Medulla oblongata (tissue), 1 donor: ENCODE measurements around the gene BNIP3.
A peak's percentile ranks its signal among the peaks of the same experiment; 100 is the strongest.

ENCODE experiments used
- DNase-seq: peaks from one replicate; pipeline ENCODE4 v3.0.0-alpha.2; 2015; ENCODE audit errors: extremely low spot score

Gene BNIP3

GRCh38 chr10:131981429-131982184 is at the start of gene BNIP3:
BNIP3 (minus strand) TSS chr10:131981923; CDS start chr10:131981806, 117 bp downstream.
- peak; percentile 90 for DNase-seq

GRCh38 chr10:132030898-132031463 is 49.3 kb upstream of the BNIP3 start:
- DNase-seq = no peak

GRCh38 chr10:132028706-132029105 is 47.0 kb upstream of the BNIP3 start:
- no peak for DNase-seq

GRCh38 chr10:132027423-132027983 is 45.8 kb upstream of the BNIP3 start:
- DNase-seq = no peak

GRCh38 chr10:132023092-132023811 is 41.5 kb upstream of the BNIP3 start:
- DNase-seq = peak; percentile 86

- no peak for DNase-seq
Measured at GRCh38 chr10:132022241-132022640, 40.5 kb upstream of the BNIP3 start.

GRCh38 chr10:132021504-132022143 is 39.9 kb upstream of the BNIP3 start:
- DNase-seq = no peak

GRCh38 chr10:132021046-132021445 is 39.3 kb upstream of the BNIP3 start:
- DNase-seq = no peak

GRCh38 chr10:132020456-132020855 is 38.7 kb upstream of the BNIP3 start:
- no peak for DNase-seq

GRCh38 chr10:132019366-132019765 is 37.6 kb upstream of the BNIP3 start:
- DNase-seq = no peak

GRCh38 chr10:132018446-132018845 is 36.7 kb upstream of the BNIP3 start:
- no peak for DNase-seq

GRCh38 chr10:132016514-132016913 is 34.8 kb upstream of the BNIP3 start:
- DNase-seq = no peak

- DNase-seq = no peak
Measured at GRCh38 chr10:132011445-132011844, 29.7 kb upstream of the BNIP3 start.

- peak; percentile 14 for DNase-seq
Measured at GRCh38 chr10:132011024-132011423, 29.3 kb upstream of the BNIP3 start.

GRCh38 chr10:132010483-132010882 is 28.8 kb upstream of the BNIP3 start:
- DNase-seq = no peak

- DNase-seq = no peak
Measured at GRCh38 chr10:132009575-132009974, 27.9 kb upstream of the BNIP3 start.

GRCh38 chr10:132007681-132008080 is 26.0 kb upstream of the BNIP3 start:
- no peak for DNase-seq

- DNase-seq = no peak
Measured at GRCh38 chr10:132006966-132007365, 25.2 kb upstream of the BNIP3 start.

- no peak for DNase-seq
Measured at GRCh38 chr10:132005147-132005546, 23.4 kb upstream of the BNIP3 start.

GRCh38 chr10:132004052-132004451 is 22.3 kb upstream of the BNIP3 start:
- DNase-seq = no peak

- DNase-seq = no peak
Measured at GRCh38 chr10:132003282-132003924, 21.7 kb upstream of the BNIP3 start.

GRCh38 chr10:132002004-132002403 is 20.3 kb upstream of the BNIP3 start:
- no peak for DNase-seq
